HEK293 (cell line): Measurements from ENCODE around the gene COPS3.
A peak's percentile ranks its signal among the peaks of the same experiment; 100 is the strongest.

ENCODE experiments used
- CTCF ChIA-PET: fragments of 350-600 bp; formaldehyde crosslinking; extraction: SDS; loops from one replicate; lab custom pipeline; 2021; ENCODE audit warnings: antibody characterized with exemption; lab: Yijun Ruan, JAX
- POLR2A ChIA-PET: fragments of 300-600 bp; formaldehyde crosslinking; extraction: SDS; loops from one replicate; lab custom pipeline; 2020; ENCODE audit warnings: antibody characterized with exemption, inconsistent platforms; lab: Yijun Ruan, JAX
- H3K27ac ChIP-seq: fragments of 200-500 bp; sonication (Bioruptor generic); 2 replicates; pipeline ENCODE4 v1.5.1; 2014; ENCODE audit warnings: low read depth, low read length, control low read depth, inconsistent platforms; ENCODE audit errors: extremely low read depth
- H3K36me3 ChIP-seq, 2 experiments: fragments of 200-500 bp in 1 of 2; sonication (Bioruptor generic) in 1 of 2; 1 replicate in 1 of 2; 2 replicates in 1 of 2; pipeline ENCODE4 v1.5.1; 2014 to 2017; ENCODE audit warnings: inconsistent platforms in 2 of 2, low read length in 2 of 2; ENCODE audit not compliant: control insufficient read depth in 2 of 2, insufficient read depth in 1 of 2
- H3K4me1 ChIP-seq: fragments of 200-500 bp; sonication (Bioruptor generic); 2 replicates; pipeline ENCODE4 v1.5.1; 2014; ENCODE audit warnings: mild to moderate bottlenecking, low read length, inconsistent platforms; ENCODE audit not compliant: control insufficient read depth, insufficient read depth
- H3K4me3 ChIP-seq: 2 replicates; pipeline ENCODE4 v1.5.1; 2011; ENCODE audit warnings: low read depth, mild to moderate bottlenecking, control low read depth, low read length, moderate library complexity
- H3K9me3 ChIP-seq: fragments of 200-500 bp; sonication (Bioruptor generic); 2 replicates; pipeline ENCODE4 v1.5.1; 2014; ENCODE audit warnings: low read depth, low read length, inconsistent platforms; ENCODE audit not compliant: control insufficient read depth, insufficient read depth
- GLIS1 ChIP-seq: fragments of 450-650 bp; formaldehyde crosslinking; IDR thresholded peaks from 2 replicates; pipeline ENCODE4 v1.5.1; 2016; ENCODE audit warnings: missing biosample characterization, missing genetic modification characterization
- HOXA7 ChIP-seq: sonication (generic); formaldehyde crosslinking; IDR thresholded peaks from 2 replicates; pipeline ENCODE4 v1.8.1; 2022; ENCODE audit warnings: missing genetic modification reagents, borderline replicate concordance
- KLF10 ChIP-seq: fragments of 450-650 bp; IDR thresholded peaks from 2 replicates; pipeline ENCODE4 v1.5.1; 2018; ENCODE audit warnings: missing biosample characterization, mild to moderate bottlenecking, missing genetic modification characterization
- SALL2 ChIP-seq: fragments of 450-650 bp; formaldehyde crosslinking; IDR thresholded peaks from 2 replicates; pipeline ENCODE4 v1.5.0; 2017; ENCODE audit warnings: missing biosample characterization, mild to moderate bottlenecking, missing genetic modification characterization, borderline replicate concordance
- ZBTB1 ChIP-seq: fragments of 450-650 bp; formaldehyde crosslinking; IDR thresholded peaks from 2 replicates; pipeline ENCODE4 v1.5.1; 2016; ENCODE audit warnings: missing biosample characterization, missing genetic modification characterization
- ZBTB7A ChIP-seq: fragments of 450-650 bp; formaldehyde crosslinking; IDR thresholded peaks from 2 replicates; pipeline ENCODE4 v1.5.1; 2016; ENCODE audit warnings: low read depth, missing biosample characterization, missing genetic modification characterization
- ZNF112 ChIP-seq: fragments of 450-650 bp; formaldehyde crosslinking; IDR thresholded peaks from 2 replicates; pipeline ENCODE4 v1.5.0; 2017; ENCODE audit warnings: missing biosample characterization, missing genetic modification characterization
- ZNF16 ChIP-seq: fragments of 450-650 bp; formaldehyde crosslinking; IDR thresholded peaks from 2 replicates; pipeline ENCODE4 v1.5.1; 2016; ENCODE audit warnings: low read depth, missing biosample characterization, missing genetic modification characterization
- ZNF394 ChIP-seq: fragments of 450-650 bp; formaldehyde crosslinking; IDR thresholded peaks from 2 replicates; pipeline ENCODE4 v1.5.1; 2016; ENCODE audit warnings: missing biosample characterization, missing genetic modification characterization, mild to moderate bottlenecking, moderate library complexity, borderline replicate concordance
- ZNF426 ChIP-seq: fragments of 450-650 bp; formaldehyde crosslinking; IDR thresholded peaks from 2 replicates; pipeline ENCODE4 v1.5.1; 2017; ENCODE audit warnings: missing biosample characterization, missing genetic modification characterization, mild to moderate bottlenecking, inconsistent platforms, moderate library complexity
- ZNF501 ChIP-seq: fragments of 450-650 bp; formaldehyde crosslinking; IDR thresholded peaks from 2 replicates; pipeline ENCODE4 v1.5.1; 2016; ENCODE audit warnings: missing biosample characterization, missing genetic modification characterization
- ZNF514 ChIP-seq: fragments of 450-650 bp; formaldehyde crosslinking; IDR thresholded peaks from 2 replicates; pipeline ENCODE4 v1.5.1; 2016; ENCODE audit warnings: missing biosample characterization, missing genetic modification characterization
- ZNF654 ChIP-seq: fragments of 450-650 bp; formaldehyde crosslinking; IDR thresholded peaks from 2 replicates; pipeline ENCODE4 v1.5.1; 2016; ENCODE audit warnings: low read depth, missing biosample characterization, missing genetic modification characterization
- ZNF658 ChIP-seq: fragments of 450-650 bp; formaldehyde crosslinking; IDR thresholded peaks from 2 replicates; pipeline ENCODE4; 2016; ENCODE audit warnings: missing biosample characterization, missing genetic modification characterization
- TF ChIP-seq, protein P1 (sequence below): fragments of 450-650 bp; formaldehyde crosslinking; conservative IDR thresholded peaks from 2 replicates; pipeline ENCODE4 v1.5.1; 2016; ENCODE audit warnings: low read depth, missing biosample characterization, missing genetic modification characterization
- TF ChIP-seq, protein P2 (sequence below): fragments of 450-650 bp; formaldehyde crosslinking; IDR thresholded peaks from 2 replicates; pipeline ENCODE4 v1.5.1; 2016; ENCODE audit warnings: missing biosample characterization, missing genetic modification characterization
- TF ChIP-seq, protein P3 (sequence below): fragments of 450-650 bp; formaldehyde crosslinking; IDR thresholded peaks from 2 replicates; pipeline ENCODE4 v1.5.1; 2016; ENCODE audit warnings: missing biosample characterization, missing genetic modification characterization
- TF ChIP-seq, protein P4 (sequence below): fragments of 450-650 bp; formaldehyde crosslinking; IDR thresholded peaks from 2 replicates; pipeline ENCODE4 v1.5.0; 2017; ENCODE audit warnings: missing biosample characterization, missing genetic modification characterization, borderline replicate concordance
- TF ChIP-seq, protein P5 (sequence below): fragments of 450-650 bp; formaldehyde crosslinking; IDR thresholded peaks from 2 replicates; pipeline ENCODE4 v1.5.1; 2016; ENCODE audit warnings: missing biosample characterization, missing genetic modification characterization, borderline replicate concordance

Gene COPS3

DNA sequence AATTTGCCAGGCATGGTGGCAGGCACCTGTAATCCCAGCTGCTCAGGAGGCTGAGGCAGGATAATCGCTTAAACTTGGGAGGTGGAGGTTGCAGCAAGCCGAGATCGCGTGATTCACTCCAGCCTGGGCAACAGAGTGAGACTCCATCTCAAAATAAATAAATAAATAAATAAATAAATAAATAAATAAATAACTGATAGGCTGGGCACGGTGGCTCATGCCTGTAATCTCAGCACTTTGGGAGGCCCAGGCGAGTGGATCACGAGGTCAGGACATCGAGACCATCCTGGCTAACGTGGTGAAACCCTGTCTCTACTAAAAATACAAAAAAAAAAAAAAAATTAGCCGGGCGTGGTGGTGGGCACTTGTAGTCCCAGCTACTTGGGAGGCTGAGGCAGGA, 25.4 kb downstream of the COPS3 start (continued):
- TF ChIP-seq, protein P1, sequence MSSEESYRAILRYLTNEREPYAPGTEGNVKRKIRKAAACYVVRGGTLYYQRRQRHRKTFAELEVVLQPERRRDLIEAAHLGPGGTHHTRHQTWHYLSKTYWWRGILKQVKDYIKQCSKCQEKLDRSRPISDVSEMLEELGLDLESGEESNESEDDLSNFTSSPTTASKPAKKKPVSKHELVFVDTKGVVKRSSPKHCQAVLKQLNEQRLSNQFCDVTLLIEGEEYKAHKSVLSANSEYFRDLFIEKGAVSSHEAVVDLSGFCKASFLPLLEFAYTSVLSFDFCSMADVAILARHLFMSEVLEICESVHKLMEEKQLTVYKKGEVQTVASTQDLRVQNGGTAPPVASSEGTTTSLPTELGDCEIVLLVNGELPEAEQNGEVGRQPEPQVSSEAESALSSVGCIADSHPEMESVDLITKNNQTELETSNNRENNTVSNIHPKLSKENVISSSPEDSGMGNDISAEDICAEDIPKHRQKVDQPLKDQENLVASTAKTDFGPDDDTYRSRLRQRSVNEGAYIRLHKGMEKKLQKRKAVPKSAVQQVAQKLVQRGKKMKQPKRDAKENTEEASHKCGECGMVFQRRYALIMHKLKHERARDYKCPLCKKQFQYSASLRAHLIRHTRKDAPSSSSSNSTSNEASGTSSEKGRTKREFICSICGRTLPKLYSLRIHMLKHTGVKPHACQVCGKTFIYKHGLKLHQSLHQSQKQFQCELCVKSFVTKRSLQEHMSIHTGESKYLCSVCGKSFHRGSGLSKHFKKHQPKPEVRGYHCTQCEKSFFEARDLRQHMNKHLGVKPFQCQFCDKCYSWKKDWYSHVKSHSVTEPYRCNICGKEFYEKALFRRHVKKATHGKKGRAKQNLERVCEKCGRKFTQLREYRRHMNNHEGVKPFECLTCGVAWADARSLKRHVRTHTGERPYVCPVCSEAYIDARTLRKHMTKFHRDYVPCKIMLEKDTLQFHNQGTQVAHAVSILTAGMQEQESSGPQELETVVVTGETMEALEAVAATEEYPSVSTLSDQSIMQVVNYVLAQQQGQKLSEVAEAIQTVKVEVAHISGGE (tag by site-specific recombination): peak; percentile 75
- peak; percentile 91 for TF ChIP-seq ZNF394 (tag by site-specific recombination)
- TF ChIP-seq, protein P2, sequence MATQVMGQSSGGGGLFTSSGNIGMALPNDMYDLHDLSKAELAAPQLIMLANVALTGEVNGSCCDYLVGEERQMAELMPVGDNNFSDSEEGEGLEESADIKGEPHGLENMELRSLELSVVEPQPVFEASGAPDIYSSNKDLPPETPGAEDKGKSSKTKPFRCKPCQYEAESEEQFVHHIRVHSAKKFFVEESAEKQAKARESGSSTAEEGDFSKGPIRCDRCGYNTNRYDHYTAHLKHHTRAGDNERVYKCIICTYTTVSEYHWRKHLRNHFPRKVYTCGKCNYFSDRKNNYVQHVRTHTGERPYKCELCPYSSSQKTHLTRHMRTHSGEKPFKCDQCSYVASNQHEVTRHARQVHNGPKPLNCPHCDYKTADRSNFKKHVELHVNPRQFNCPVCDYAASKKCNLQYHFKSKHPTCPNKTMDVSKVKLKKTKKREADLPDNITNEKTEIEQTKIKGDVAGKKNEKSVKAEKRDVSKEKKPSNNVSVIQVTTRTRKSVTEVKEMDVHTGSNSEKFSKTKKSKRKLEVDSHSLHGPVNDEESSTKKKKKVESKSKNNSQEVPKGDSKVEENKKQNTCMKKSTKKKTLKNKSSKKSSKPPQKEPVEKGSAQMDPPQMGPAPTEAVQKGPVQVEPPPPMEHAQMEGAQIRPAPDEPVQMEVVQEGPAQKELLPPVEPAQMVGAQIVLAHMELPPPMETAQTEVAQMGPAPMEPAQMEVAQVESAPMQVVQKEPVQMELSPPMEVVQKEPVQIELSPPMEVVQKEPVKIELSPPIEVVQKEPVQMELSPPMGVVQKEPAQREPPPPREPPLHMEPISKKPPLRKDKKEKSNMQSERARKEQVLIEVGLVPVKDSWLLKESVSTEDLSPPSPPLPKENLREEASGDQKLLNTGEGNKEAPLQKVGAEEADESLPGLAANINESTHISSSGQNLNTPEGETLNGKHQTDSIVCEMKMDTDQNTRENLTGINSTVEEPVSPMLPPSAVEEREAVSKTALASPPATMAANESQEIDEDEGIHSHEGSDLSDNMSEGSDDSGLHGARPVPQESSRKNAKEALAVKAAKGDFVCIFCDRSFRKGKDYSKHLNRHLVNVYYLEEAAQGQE: peak; percentile 52; the same call in 1 of the 2 replicates
- TF ChIP-seq ZNF426 (tag by site-specific recombination): peak; percentile 77
- TF ChIP-seq ZNF654 (tag by site-specific recombination): peak; percentile 38; the same call in 1 of the 2 replicates
- TF ChIP-seq, all 188 proteins: peak for 23; not testable (repeated sequence) for 165

DNA sequence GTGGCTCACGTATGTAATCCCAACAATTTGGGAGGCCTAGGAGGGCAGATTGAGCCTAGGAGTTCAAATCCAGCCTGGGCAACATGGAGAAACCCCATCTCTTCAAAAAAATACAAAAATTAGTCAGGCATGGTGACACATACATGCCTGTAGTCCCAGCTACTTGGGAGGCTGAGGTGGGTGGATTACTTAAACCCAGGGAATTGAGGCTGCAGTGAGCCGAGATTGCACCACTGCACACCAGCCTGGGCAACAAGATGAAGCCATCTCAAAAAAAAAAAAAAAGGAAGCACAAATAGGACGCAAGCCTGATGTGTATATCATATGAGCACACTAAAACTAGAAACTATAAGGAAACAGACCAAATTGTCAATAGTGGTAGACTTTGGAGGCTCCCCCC, 27.0 kb downstream of the COPS3 start:
- Histone ChIP-seq H3K27ac (no peak overlapping the region), H3K9me3 (no peaks in the 10 kb centered on the region), H3K4me3 (no peak overlapping the region), H3K4me1 (no peaks in the 10 kb centered on the region), H3K36me3 (peaks cover 86 to 89% of the 10 kb centered on the region in 2 experiments)
- POLR2A ChIA-PET: interaction anchor here (1.6 kb wide), 1 partner anchor 27 kb away, joined by 8 read pairs; the partner anchor contains the start of gene COPS3
- CTCF ChIA-PET: interaction anchor here (0.5 to 1.5 kb wide), 2 partner anchors 17 to 334 kb away, joined by 3 to 6 read pairs; no protein-coding TSS in a partner anchor
- TF ChIP-seq ZBTB1 (tag by site-specific recombination) (no peak), KLF10 (tag by site-specific recombination) (no peak), GLIS1 (tag by site-specific recombination) (no peak), ZNF514 (tag by site-specific recombination) (no peak), ZBTB7A (tag by site-specific recombination) (no peak), ZNF658 (tag by site-specific recombination) (no peak), ZNF501 (tag by site-specific recombination) (no peak), SALL2 (no peak), HOXA7 (CRISPR knock-in tag) (no peak), ZNF16 (tag by site-specific recombination) (no peak), ZNF112 (tag by site-specific recombination) (no peak)
- TF ChIP-seq, protein P3, sequence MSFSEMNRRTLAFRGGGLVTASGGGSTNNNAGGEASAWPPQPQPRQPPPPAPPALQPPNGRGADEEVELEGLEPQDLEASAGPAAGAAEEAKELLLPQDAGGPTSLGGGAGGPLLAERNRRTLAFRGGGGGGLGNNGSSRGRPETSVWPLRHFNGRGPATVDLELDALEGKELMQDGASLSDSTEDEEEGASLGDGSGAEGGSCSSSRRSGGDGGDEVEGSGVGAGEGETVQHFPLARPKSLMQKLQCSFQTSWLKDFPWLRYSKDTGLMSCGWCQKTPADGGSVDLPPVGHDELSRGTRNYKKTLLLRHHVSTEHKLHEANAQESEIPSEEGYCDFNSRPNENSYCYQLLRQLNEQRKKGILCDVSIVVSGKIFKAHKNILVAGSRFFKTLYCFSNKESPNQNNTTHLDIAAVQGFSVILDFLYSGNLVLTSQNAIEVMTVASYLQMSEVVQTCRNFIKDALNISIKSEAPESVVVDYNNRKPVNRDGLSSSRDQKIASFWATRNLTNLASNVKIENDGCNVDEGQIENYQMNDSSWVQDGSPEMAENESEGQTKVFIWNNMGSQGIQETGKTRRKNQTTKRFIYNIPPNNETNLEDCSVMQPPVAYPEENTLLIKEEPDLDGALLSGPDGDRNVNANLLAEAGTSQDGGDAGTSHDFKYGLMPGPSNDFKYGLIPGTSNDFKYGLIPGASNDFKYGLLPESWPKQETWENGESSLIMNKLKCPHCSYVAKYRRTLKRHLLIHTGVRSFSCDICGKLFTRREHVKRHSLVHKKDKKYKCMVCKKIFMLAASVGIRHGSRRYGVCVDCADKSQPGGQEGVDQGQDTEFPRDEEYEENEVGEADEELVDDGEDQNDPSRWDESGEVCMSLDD (tag by site-specific recombination): no peak
- TF ChIP-seq, protein P4, sequence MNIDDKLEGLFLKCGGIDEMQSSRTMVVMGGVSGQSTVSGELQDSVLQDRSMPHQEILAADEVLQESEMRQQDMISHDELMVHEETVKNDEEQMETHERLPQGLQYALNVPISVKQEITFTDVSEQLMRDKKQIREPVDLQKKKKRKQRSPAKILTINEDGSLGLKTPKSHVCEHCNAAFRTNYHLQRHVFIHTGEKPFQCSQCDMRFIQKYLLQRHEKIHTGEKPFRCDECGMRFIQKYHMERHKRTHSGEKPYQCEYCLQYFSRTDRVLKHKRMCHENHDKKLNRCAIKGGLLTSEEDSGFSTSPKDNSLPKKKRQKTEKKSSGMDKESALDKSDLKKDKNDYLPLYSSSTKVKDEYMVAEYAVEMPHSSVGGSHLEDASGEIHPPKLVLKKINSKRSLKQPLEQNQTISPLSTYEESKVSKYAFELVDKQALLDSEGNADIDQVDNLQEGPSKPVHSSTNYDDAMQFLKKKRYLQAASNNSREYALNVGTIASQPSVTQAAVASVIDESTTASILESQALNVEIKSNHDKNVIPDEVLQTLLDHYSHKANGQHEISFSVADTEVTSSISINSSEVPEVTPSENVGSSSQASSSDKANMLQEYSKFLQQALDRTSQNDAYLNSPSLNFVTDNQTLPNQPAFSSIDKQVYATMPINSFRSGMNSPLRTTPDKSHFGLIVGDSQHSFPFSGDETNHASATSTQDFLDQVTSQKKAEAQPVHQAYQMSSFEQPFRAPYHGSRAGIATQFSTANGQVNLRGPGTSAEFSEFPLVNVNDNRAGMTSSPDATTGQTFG (tag by site-specific recombination): no peak
- TF ChIP-seq, protein P5, sequence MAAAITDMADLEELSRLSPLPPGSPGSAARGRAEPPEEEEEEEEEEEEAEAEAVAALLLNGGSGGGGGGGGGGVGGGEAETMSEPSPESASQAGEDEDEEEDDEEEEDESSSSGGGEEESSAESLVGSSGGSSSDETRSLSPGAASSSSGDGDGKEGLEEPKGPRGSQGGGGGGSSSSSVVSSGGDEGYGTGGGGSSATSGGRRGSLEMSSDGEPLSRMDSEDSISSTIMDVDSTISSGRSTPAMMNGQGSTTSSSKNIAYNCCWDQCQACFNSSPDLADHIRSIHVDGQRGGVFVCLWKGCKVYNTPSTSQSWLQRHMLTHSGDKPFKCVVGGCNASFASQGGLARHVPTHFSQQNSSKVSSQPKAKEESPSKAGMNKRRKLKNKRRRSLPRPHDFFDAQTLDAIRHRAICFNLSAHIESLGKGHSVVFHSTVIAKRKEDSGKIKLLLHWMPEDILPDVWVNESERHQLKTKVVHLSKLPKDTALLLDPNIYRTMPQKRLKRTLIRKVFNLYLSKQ: no peak
